ENCODE measurements around the gene CCNG2.

Gene CCNG2

GRCh38 chr4:77156912-77157858 is at the start of gene CCNG2:
TSS of gene CCNG2 (plus strand) at chr4:77157207. CDS start at chr4:77158533, 1,326 bp downstream.
- peak within 1 kb of the TSS; percentile 99 for H3K9ac ChIP-seq (ENCODE audit: low read depth, low read length)
- peaks cover 31% of the 10 kb centered on the region for H3K36me3 ChIP-seq (ENCODE audit: control insufficient read depth, insufficient read depth, low read length)
- no peaks in the 10 kb centered on the region for H3K27me3 ChIP-seq (ENCODE audit: control insufficient read depth, insufficient read depth, low read length)
- H3K4me3 ChIP-seq (ENCODE audit: low read depth, low read length) = peak within 1 kb of the TSS; percentile 82
- peaks cover 19% of the 10 kb centered on the region for H3K4me1 ChIP-seq (ENCODE audit: control insufficient read depth, insufficient read depth, low read length)
- peak within 1 kb of the TSS; percentile 100 for H3K27ac ChIP-seq (ENCODE audit: low read depth, low read length)
- H3K9me3 ChIP-seq (ENCODE audit: control insufficient read depth, insufficient read depth, low read length) = no peaks in the 10 kb centered on the region

GRCh38 chr4:77110730-77111129 is 46.3 kb upstream of the CCNG2 start:
- Histone ChIP-seq H3K9ac (ENCODE audit: low read depth, low read length) (no peak overlapping the region), H3K4me1 (ENCODE audit: control insufficient read depth, insufficient read depth, low read length) (no peaks in the 10 kb centered on the region), H3K36me3 (ENCODE audit: control insufficient read depth, insufficient read depth, low read length) (no peaks in the 10 kb centered on the region)

GRCh38 chr4:77113069-77113468 is 43.9 kb upstream of the CCNG2 start:
- Histone ChIP-seq H3K4me3 (ENCODE audit: low read depth, low read length) (no peak overlapping the region), H3K27me3 (ENCODE audit: control insufficient read depth, insufficient read depth, low read length) (no peaks in the 10 kb centered on the region), H3K9ac (ENCODE audit: low read depth, low read length) (no peak overlapping the region), H3K4me1 (ENCODE audit: control insufficient read depth, insufficient read depth, low read length) (no peaks in the 10 kb centered on the region), H3K36me3 (ENCODE audit: control insufficient read depth, insufficient read depth, low read length) (no peaks in the 10 kb centered on the region), H3K9me3 (ENCODE audit: control insufficient read depth, insufficient read depth, low read length) (no peaks in the 10 kb centered on the region), H3K27ac (ENCODE audit: low read depth, low read length) (no peak overlapping the region)

More at GRCh38 chr4:77110730-77111129, 46.3 kb upstream of the CCNG2 start:
- H3K27me3 ChIP-seq (ENCODE audit: control insufficient read depth, insufficient read depth, low read length) = no peaks in the 10 kb centered on the region
- H3K27ac ChIP-seq (ENCODE audit: low read depth, low read length) = no peak overlapping the region
- no peak overlapping the region for H3K4me3 ChIP-seq (ENCODE audit: low read depth, low read length)
- no peaks in the 10 kb centered on the region for H3K9me3 ChIP-seq (ENCODE audit: control insufficient read depth, insufficient read depth, low read length)

GRCh38 chr4:77117721-77118120 is 39.3 kb upstream of the CCNG2 start:
- H3K9me3 ChIP-seq (ENCODE audit: control insufficient read depth, insufficient read depth, low read length) = no peaks in the 10 kb centered on the region

GRCh38 chr4:77120886-77121508 is 36.0 kb upstream of the CCNG2 start:
- H3K27ac ChIP-seq (ENCODE audit: low read depth, low read length) = no peak overlapping the region
- H3K4me1 ChIP-seq (ENCODE audit: control insufficient read depth, insufficient read depth, low read length) = peaks cover 16% of the 10 kb centered on the region
- no peaks in the 10 kb centered on the region for H3K36me3 ChIP-seq (ENCODE audit: control insufficient read depth, insufficient read depth, low read length)
- H3K9me3 ChIP-seq (ENCODE audit: control insufficient read depth, insufficient read depth, low read length) = no peaks in the 10 kb centered on the region
- no peak overlapping the region for H3K4me3 ChIP-seq (ENCODE audit: low read depth, low read length)
- no peak overlapping the region for H3K9ac ChIP-seq (ENCODE audit: low read depth, low read length)
- no peaks in the 10 kb centered on the region for H3K27me3 ChIP-seq (ENCODE audit: control insufficient read depth, insufficient read depth, low read length)

More at GRCh38 chr4:77117721-77118120, 39.3 kb upstream of the CCNG2 start:
- H3K36me3 ChIP-seq (ENCODE audit: control insufficient read depth, insufficient read depth, low read length) = no peaks in the 10 kb centered on the region
- no peak overlapping the region for H3K4me3 ChIP-seq (ENCODE audit: low read depth, low read length)
- no peak overlapping the region for H3K27ac ChIP-seq (ENCODE audit: low read depth, low read length)
- no peaks in the 10 kb centered on the region for H3K27me3 ChIP-seq (ENCODE audit: control insufficient read depth, insufficient read depth, low read length)
- no peak overlapping the region for H3K9ac ChIP-seq (ENCODE audit: low read depth, low read length)
- H3K4me1 ChIP-seq (ENCODE audit: control insufficient read depth, insufficient read depth, low read length) = peaks cover 2% of the 10 kb centered on the region; the same call in 1 of the 2 replicates

GRCh38 chr4:77121736-77122240 is 35.2 kb upstream of the CCNG2 start:
- Histone ChIP-seq H3K9ac (ENCODE audit: low read depth, low read length) (no peak overlapping the region), H3K4me3 (ENCODE audit: low read depth, low read length) (no peak overlapping the region), H3K27ac (ENCODE audit: low read depth, low read length) (no peak overlapping the region), H3K9me3 (ENCODE audit: control insufficient read depth, insufficient read depth, low read length) (no peaks in the 10 kb centered on the region), H3K36me3 (ENCODE audit: control insufficient read depth, insufficient read depth, low read length) (no peaks in the 10 kb centered on the region), H3K27me3 (ENCODE audit: control insufficient read depth, insufficient read depth, low read length) (no peaks in the 10 kb centered on the region), H3K4me1 (ENCODE audit: control insufficient read depth, insufficient read depth, low read length) (peaks cover 16% of the 10 kb centered on the region)

- no peak overlapping the region for H3K9ac ChIP-seq (ENCODE audit: low read depth, low read length)
- H3K9me3 ChIP-seq (ENCODE audit: control insufficient read depth, insufficient read depth, low read length) = no peaks in the 10 kb centered on the region
- peaks cover 16% of the 10 kb centered on the region for H3K4me1 ChIP-seq (ENCODE audit: control insufficient read depth, insufficient read depth, low read length)
- no peak overlapping the region for H3K4me3 ChIP-seq (ENCODE audit: low read depth, low read length)
- H3K27ac ChIP-seq (ENCODE audit: low read depth, low read length) = no peak overlapping the region
- H3K27me3 ChIP-seq (ENCODE audit: control insufficient read depth, insufficient read depth, low read length) = no peaks in the 10 kb centered on the region
- no peaks in the 10 kb centered on the region for H3K36me3 ChIP-seq (ENCODE audit: control insufficient read depth, insufficient read depth, low read length)
Observed at GRCh38 chr4:77122656-77123055, 34.4 kb upstream of the CCNG2 start.

GRCh38 chr4:77123411-77123810 is 33.6 kb upstream of the CCNG2 start:
- no peak overlapping the region for H3K27ac ChIP-seq (ENCODE audit: low read depth, low read length)
- no peaks in the 10 kb centered on the region for H3K9me3 ChIP-seq (ENCODE audit: control insufficient read depth, insufficient read depth, low read length)
- H3K4me3 ChIP-seq (ENCODE audit: low read depth, low read length) = no peak overlapping the region
- peaks cover 20% of the 10 kb centered on the region for H3K4me1 ChIP-seq (ENCODE audit: control insufficient read depth, insufficient read depth, low read length)
- H3K36me3 ChIP-seq (ENCODE audit: control insufficient read depth, insufficient read depth, low read length) = no peaks in the 10 kb centered on the region
- no peak overlapping the region for H3K9ac ChIP-seq (ENCODE audit: low read depth, low read length)
- H3K27me3 ChIP-seq (ENCODE audit: control insufficient read depth, insufficient read depth, low read length) = no peaks in the 10 kb centered on the region

- Histone ChIP-seq H3K27me3 (ENCODE audit: control insufficient read depth, insufficient read depth, low read length) (no peaks in the 10 kb centered on the region), H3K9me3 (ENCODE audit: control insufficient read depth, insufficient read depth, low read length) (no peaks in the 10 kb centered on the region), H3K36me3 (ENCODE audit: control insufficient read depth, insufficient read depth, low read length) (no peaks in the 10 kb centered on the region), H3K9ac (ENCODE audit: low read depth, low read length) (no peak overlapping the region), H3K4me1 (ENCODE audit: control insufficient read depth, insufficient read depth, low read length) (peaks cover 20% of the 10 kb centered on the region), H3K27ac (ENCODE audit: low read depth, low read length) (no peak overlapping the region), H3K4me3 (ENCODE audit: low read depth, low read length) (no peak overlapping the region)
Observed at GRCh38 chr4:77124576-77124975, 32.4 kb upstream of the CCNG2 start.

- Histone ChIP-seq H3K9ac (ENCODE audit: low read depth, low read length) (no peak overlapping the region), H3K27ac (ENCODE audit: low read depth, low read length) (no peak overlapping the region), H3K36me3 (ENCODE audit: control insufficient read depth, insufficient read depth, low read length) (no peaks in the 10 kb centered on the region), H3K4me1 (ENCODE audit: control insufficient read depth, insufficient read depth, low read length) (peaks cover 20% of the 10 kb centered on the region), H3K9me3 (ENCODE audit: control insufficient read depth, insufficient read depth, low read length) (no peaks in the 10 kb centered on the region), H3K4me3 (ENCODE audit: low read depth, low read length) (no peak overlapping the region), H3K27me3 (ENCODE audit: control insufficient read depth, insufficient read depth, low read length) (no peaks in the 10 kb centered on the region)
Observed at GRCh38 chr4:77125961-77126360, 31.0 kb upstream of the CCNG2 start.

GRCh38 chr4:77126809-77127208 is 30.2 kb upstream of the CCNG2 start:
- Histone ChIP-seq H3K9me3 (ENCODE audit: control insufficient read depth, insufficient read depth, low read length) (no peaks in the 10 kb centered on the region), H3K4me1 (ENCODE audit: control insufficient read depth, insufficient read depth, low read length) (peaks cover 20% of the 10 kb centered on the region), H3K36me3 (ENCODE audit: control insufficient read depth, insufficient read depth, low read length) (no peaks in the 10 kb centered on the region), H3K9ac (ENCODE audit: low read depth, low read length) (no peak overlapping the region), H3K4me3 (ENCODE audit: low read depth, low read length) (no peak overlapping the region), H3K27ac (ENCODE audit: low read depth, low read length) (no peak overlapping the region), H3K27me3 (ENCODE audit: control insufficient read depth, insufficient read depth, low read length) (no peaks in the 10 kb centered on the region)
